Body of pancreas (tissue), 4 donors: ENCODE data around the gene DYNLT2B.

Experiments used
- CTCF ChIP-seq, 7 experiments: fragments of 450-650 bp in 4 of 7; fragments of 200-600 bp in 3 of 7; sonication (generic) in 3 of 7; IDR thresholded peaks; one replicate each; pipeline ENCODE4 v1.5.1; 2016 to 2019; ENCODE audit warnings: antibody characterized with exemption in 7 of 7
- POLR2A ChIP-seq, 3 donors: fragments of 450-650 bp; IDR thresholded peaks; one replicate each; pipeline ENCODE4 v1.6.1; 2016; ENCODE audit warnings: antibody characterized with exemption in 3 of 3, mild to moderate bottlenecking in 2 of 3

GRCh38 chr3:196281962-196282361, 36.1 kb downstream of the DYNLT2B start:
- TF ChIP-seq CTCF (IDR thresholded peaks at IDR 0.05) = no peak
- TF ChIP-seq POLR2A (IDR thresholded peaks at IDR 0.05) = no peak
